Nephron progenitor cell (in vitro differentiated cells): Measurements from ENCODE around the gene SHROOM3.

Experiments used
- DNase-seq: peaks from one replicate; pipeline ENCODE4 v3.0.0; 2021
- H3K27ac Mint-ChIP-seq: 2 replicates; pipeline ENCODE4 v1.8.0; 2021; ENCODE audit warnings: mild to moderate bottlenecking, moderate library complexity, mixed read lengths
- H3K27me3 Mint-ChIP-seq: 2 replicates; pipeline ENCODE4 v1.8.0; 2021; ENCODE audit warnings: mild to moderate bottlenecking, low read depth, mixed read lengths; ENCODE audit not compliant: poor library complexity
- H3K36me3 Mint-ChIP-seq: 2 replicates; pipeline ENCODE4 v1.8.0; 2021; ENCODE audit warnings: low read depth, mixed read lengths
- H3K4me1 Mint-ChIP-seq: 2 replicates; pipeline ENCODE4 v1.8.0; 2021; ENCODE audit warnings: mixed read lengths
- H3K4me3 Mint-ChIP-seq: 2 replicates; pipeline ENCODE4 v1.8.0; 2021; ENCODE audit warnings: mild to moderate bottlenecking, moderate library complexity, mixed read lengths
- H3K9me3 Mint-ChIP-seq: 2 replicates; pipeline ENCODE4 v1.8.0; 2021; ENCODE audit warnings: mild to moderate bottlenecking, moderate library complexity, mixed read lengths
- TF ChIP-seq, protein P1 (sequence below): fragments of 200-600 bp; sonication (generic); IDR thresholded peaks from 2 replicates; pipeline ENCODE4 v1.5.0; 2021; ENCODE audit warnings: antibody characterized with exemption

The SHROOM3 gene

DNA sequence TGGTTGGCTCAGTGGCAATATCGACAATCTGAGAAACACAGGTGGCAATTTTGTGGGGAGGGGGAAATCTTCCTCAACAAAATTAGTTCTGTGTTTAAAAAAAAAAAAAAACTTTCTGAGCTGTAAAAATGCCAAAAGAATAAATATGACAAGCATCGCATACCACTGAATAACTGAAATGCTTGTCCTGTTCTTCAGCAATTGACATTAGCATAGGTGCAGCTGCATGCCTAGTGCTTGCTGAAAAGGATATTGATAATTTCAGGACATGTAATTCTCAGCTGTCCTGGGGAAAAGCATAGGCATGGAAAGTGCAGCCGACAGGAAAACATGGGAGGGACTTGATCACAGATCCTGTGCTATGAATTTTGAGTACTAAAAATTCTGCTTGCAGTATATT, 315.7 kb downstream of the SHROOM3 start:
- Mint-ChIP-seq H3K4me3 (no peak overlapping the region), H3K9me3 (peaks cover 24% of the 10 kb centered on the region), H3K4me1 (peaks cover 52% of the 10 kb centered on the region), H3K36me3 (peaks cover 93% of the 10 kb centered on the region), H3K27ac (no peak overlapping the region), H3K27me3 (no peaks in the 10 kb centered on the region)
- DNase-seq = no peak
- TF ChIP-seq, protein P1, sequence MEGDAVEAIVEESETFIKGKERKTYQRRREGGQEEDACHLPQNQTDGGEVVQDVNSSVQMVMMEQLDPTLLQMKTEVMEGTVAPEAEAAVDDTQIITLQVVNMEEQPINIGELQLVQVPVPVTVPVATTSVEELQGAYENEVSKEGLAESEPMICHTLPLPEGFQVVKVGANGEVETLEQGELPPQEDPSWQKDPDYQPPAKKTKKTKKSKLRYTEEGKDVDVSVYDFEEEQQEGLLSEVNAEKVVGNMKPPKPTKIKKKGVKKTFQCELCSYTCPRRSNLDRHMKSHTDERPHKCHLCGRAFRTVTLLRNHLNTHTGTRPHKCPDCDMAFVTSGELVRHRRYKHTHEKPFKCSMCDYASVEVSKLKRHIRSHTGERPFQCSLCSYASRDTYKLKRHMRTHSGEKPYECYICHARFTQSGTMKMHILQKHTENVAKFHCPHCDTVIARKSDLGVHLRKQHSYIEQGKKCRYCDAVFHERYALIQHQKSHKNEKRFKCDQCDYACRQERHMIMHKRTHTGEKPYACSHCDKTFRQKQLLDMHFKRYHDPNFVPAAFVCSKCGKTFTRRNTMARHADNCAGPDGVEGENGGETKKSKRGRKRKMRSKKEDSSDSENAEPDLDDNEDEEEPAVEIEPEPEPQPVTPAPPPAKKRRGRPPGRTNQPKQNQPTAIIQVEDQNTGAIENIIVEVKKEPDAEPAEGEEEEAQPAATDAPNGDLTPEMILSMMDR = no peak

DNA sequence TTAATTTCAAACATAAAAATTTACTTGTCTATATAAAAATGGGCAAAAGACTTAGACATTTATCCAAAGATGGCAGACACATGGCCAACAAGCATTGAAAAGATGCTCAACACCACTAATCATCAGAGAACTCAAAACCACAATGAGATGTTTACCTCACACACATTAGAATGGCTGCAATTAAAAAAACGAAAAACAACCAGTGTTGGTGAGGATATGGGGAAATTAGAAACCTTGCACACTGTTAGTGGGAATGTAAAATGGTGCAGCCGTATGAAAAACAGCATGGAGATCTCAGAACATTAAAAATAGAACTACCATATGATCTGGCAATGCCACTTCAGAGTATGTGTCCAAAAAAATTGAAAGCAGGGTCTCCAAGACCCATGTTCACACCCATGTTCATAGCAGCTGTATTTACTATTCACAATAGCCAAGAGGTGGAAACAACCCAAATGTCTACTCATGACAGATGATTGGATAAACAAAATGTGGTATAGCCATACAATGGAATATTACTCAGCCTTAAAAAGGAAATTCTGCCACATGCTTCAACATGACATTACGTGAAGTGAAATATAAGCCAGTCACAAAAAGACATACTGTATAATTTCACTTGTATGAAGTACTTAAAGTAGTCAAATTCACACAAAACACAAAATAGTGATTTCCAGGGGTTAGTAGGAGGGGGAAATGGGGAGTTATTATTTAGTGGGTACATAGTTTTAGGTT, 316.7 kb downstream of the SHROOM3 start:
- H3K27me3 Mint-ChIP-seq = no peaks in the 10 kb centered on the region
- peaks cover 24% of the 10 kb centered on the region for H3K9me3 Mint-ChIP-seq
- peaks cover 94% of the 10 kb centered on the region for H3K36me3 Mint-ChIP-seq
- DNase-seq = no peak
- H3K27ac Mint-ChIP-seq = peak overlapping the region; percentile 19
- TF ChIP-seq, protein P1 = no peak
- H3K4me1 Mint-ChIP-seq = peaks cover 62% of the 10 kb centered on the region
- no peak overlapping the region for H3K4me3 Mint-ChIP-seq

DNA sequence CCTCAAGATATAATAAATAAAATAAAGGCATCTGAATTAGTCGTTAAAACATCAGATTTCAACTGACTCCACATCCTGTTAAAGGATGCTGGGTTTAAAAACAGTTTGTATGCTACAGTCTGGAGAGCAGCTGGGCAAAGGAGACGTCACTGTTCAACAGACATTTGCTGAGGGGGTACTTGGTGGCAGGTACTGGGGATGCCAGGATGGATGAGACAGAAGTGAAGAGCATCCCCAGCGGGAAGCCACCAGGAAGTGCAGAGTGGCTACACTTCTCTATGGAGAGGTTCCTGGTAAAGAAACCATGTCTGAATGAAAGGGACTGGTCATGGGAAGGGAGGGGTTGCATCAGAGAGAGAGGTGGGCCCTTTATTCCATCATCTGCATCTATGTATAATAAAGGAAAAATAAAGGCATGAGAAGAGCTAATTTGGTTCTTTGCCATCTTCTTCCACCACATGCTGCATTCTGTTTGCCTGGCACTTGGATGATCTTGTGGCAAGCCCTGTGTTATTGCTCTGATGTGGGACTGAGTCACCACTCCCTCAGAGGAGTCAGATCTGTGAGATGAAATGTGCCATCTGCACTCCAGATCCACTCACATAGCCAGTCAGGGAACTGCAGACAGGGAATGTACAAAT, 318.0 kb downstream of the SHROOM3 start:
- Mint-ChIP-seq H3K27ac (peak overlapping the region; percentile 97), H3K4me1 (peaks cover 74% of the 10 kb centered on the region), H3K27me3 (no peaks in the 10 kb centered on the region), H3K9me3 (peaks cover 24% of the 10 kb centered on the region), H3K4me3 (no peak overlapping the region), H3K36me3 (peaks cover 96% of the 10 kb centered on the region)
- TF ChIP-seq, protein P1 = no peak
- DNase-seq = no peak

DNA sequence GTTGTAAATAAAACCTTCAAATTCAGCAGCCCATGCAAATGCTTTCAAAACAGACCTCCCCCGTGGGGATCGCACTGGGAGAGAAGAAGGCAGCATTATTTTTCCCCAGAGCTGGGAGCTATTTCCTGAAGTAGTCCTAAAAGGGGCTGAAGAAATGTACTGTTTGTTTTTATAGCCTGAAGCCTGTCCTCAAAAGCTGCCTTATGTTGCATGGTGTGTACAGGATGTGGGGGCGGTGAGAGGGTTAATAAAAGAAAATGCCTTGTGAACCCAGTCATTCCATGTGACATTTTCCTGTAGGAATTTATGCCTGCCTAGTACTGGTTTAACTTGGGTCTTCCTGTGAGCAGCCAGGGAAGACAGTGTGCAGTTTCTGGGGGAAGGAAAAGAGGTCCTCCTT, 318.8 kb downstream of the SHROOM3 start:
- H3K36me3 Mint-ChIP-seq = peaks cover 96% of the 10 kb centered on the region
- H3K4me1 Mint-ChIP-seq = peaks cover 74% of the 10 kb centered on the region
- H3K4me3 Mint-ChIP-seq = no peak overlapping the region
- H3K9me3 Mint-ChIP-seq = peaks cover 24% of the 10 kb centered on the region
- TF ChIP-seq, protein P1 = no peak
- DNase-seq = no peak
- no peaks in the 10 kb centered on the region for H3K27me3 Mint-ChIP-seq
- peak overlapping the region; percentile 97 for H3K27ac Mint-ChIP-seq

DNA sequence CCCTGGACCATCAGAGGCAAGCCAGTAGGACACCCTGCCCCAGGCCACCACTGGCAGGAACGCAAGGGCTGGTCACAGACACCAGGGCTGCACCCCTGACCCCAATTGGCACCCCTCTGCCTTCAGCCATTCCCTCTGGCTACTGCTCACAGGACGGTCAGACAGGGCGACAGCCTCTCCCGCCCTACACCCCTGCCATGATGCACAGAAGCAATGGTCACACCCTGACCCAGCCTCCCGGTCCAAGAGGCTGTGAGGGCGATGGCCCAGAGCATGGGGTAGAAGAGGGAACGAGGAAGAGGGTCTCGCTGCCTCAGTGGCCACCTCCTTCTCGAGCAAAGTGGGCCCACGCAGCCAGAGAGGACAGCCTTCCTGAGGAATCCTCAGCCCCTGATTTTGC, 319.4 kb downstream of the SHROOM3 start:
- peak overlapping the region; percentile 97 for H3K27ac Mint-ChIP-seq

More for the DNA sequence above, 319.4 kb downstream of the SHROOM3 start:
- Mint-ChIP-seq H3K36me3 (peaks cover 96% of the 10 kb centered on the region), H3K27me3 (no peaks in the 10 kb centered on the region), H3K4me3 (no peak overlapping the region), H3K4me1 (peaks cover 72% of the 10 kb centered on the region), H3K9me3 (peaks cover 22% of the 10 kb centered on the region)
- DNase-seq = no peak
- TF ChIP-seq, protein P1 = no peak
